HG03095 (cell line): ENCODE measurements around the gene ETS1.
"Not testable (repeated sequence)": the region's sequence is repeated elsewhere in the genome, so short reads cannot be mapped to it uniquely, and the experiment has no call there.

ENCODE experiments used
- ATAC-seq: cut with Tn5 transposase; IDR thresholded peaks from one replicate; pipeline ENCODE4 v1.9.1; 2021; ENCODE audit warnings: moderate library complexity; ENCODE audit not compliant: unreplicated experiment

The ETS1 gene

GRCh38 chr11:128469220-128469619, 118.1 kb downstream of the ETS1 start:
- peak; percentile 43 for ATAC-seq

DNA sequence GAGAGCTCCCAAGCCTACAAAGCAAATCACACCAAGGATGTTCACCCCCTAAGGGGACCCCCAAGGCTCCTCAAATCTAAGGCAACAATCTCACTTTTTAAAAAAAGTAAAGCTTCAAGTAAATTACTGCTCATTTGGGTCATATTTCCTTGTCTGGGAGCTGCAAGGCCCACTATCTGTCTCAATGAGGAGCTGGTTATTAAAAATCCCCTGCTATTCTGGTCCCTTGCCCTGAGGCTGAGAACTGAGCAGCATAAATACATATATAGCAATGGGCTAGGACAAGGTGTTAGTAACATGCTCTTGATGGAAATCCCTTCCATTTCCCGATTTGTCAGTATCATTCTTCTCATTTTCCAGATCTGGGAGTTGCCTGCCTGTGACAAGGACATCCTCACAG, 119.2 kb downstream of the ETS1 start:
- ATAC-seq: no peak

- no peak for ATAC-seq
Measured at GRCh38 chr11:128467610-128468041, 119.7 kb downstream of the ETS1 start.

DNA sequence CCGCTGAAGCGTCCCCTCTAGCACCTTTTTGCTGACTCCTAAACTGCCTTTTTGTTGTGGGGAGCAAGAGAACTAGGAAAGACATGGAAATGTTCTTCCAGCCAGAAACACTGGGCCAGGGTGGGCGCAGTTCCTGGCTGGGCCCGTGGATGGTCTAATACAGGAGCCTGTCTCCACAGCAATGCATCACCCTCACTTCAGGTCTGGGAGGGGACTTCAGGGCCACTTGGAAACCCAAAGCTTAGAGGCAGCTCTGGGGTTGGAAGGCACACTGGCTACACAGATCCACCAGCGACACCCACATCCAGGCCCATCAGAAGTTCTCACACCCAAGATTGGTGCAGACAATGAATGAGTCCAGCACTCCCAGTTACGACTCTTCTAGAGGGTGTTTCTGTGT, 120.3 kb downstream of the ETS1 start:
- ATAC-seq: no peak

GRCh38 chr11:128465946-128466705, 121.2 kb downstream of the ETS1 start:
- no peak for ATAC-seq

GRCh38 chr11:128465531-128465930, 121.8 kb downstream of the ETS1 start:
- no peak for ATAC-seq

GRCh38 chr11:128464878-128465450, 122.4 kb downstream of the ETS1 start:
- no peak for ATAC-seq

DNA sequence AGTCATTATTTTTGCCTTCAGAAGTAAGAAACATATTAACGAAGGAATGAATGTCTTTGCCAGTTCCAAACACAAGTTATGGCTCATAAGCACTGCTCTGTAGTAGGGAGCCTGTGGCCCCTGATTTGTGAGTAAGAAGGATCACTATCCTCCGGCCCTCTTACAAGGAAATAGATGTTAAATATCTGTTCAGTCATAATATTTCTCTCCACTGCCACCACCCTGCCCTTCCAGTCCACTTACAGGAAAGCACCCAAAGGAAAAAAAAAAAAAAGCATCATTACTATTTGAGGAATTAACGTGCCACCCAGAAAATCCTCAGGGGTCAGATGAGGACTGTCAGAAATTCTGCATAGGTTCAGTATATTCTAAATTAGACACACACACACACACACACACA, 123.4 kb downstream of the ETS1 start:
- ATAC-seq: no peak

DNA sequence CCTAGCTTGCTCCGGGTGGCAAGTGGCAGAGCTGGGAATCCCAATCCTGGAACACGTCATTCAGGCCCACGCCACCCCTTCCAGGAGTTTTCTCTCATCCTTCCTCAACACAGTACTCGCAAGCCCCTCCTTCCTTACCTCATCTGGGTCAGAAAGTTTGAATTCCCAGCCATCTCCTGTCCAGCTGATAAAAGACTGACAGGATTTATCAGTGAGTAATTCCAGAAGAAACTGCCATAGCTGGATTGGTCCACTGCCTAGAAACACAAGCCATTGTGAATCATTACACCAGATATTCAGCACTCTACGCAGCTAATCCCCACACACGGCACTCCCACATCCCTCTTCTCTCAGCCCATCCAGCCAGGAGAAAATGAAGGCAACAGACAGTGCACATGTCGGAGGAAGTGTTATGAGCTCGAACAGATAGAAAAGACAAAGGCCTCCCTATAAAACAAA, 124.0 kb downstream of the ETS1 start:
- no peak for ATAC-seq

GRCh38 chr11:128462922-128463321, 124.4 kb downstream of the ETS1 start:
- no peak for ATAC-seq

GRCh38 chr11:128462189-128462588, 125.2 kb downstream of the ETS1 start:
- ATAC-seq: no peak

- ATAC-seq: no peak
Measured at GRCh38 chr11:128458321-128458720, 129.0 kb downstream of the ETS1 start.

- ATAC-seq: no peak
Measured at GRCh38 chr11:128457874-128458273, 129.5 kb downstream of the ETS1 start.

GRCh38 chr11:128456566-128457268, 130.6 kb downstream of the ETS1 start:
- ATAC-seq: no peak

DNA sequence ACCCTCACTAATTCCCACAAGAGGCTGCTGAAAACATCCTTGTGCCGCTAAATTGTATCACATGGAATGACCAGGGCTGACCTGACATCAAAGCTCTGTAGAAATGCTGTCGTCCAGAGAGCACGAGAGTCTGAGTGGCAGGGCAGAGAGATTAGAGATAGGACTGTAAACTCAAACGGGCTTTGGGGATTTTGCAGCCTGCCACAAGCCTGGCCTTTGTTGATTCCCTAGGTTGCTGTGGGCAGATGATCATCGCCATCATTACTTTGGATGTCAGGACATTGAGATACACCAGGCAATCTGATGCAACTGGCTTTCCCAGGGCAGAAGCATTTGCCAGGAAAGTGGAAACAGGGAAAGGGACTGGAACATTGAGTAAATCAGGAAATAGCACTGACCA, 131.6 kb downstream of the ETS1 start:
- no peak for ATAC-seq

GRCh38 chr11:128453444-128454336, 133.7 kb downstream of the ETS1 start:
- no peak for ATAC-seq

- ATAC-seq: no peak
Measured at GRCh38 chr11:128451652-128452470, 135.5 kb downstream of the ETS1 start.

GRCh38 chr11:128450882-128451651, 136.3 kb downstream of the ETS1 start:
- no peak for ATAC-seq

DNA sequence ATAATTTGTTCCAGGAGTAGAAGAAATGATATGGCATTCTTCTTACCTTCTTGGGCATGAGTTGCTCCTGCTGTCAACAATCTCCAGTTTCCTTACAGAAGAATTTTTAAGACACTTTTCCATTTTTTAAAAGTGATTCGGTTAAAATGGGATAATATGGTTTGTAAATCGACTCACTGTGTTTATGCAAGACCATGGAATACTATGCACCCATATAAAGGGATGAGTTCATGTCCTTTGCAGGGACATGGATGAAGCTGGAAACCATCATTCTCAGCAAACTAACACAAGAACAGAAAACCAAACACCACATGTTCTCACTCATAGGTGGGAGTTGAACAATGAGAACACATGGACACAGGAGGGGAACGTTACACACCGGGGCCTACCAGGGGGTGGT, 136.9 kb downstream of the ETS1 start:
- not testable (repeated sequence) for ATAC-seq
